ENCODE measurements around the gene PRDM16. TPM values are rescaled to one million over a fixed set of nuclear protein-coding genes. Genes with fewer than 3 reads are reported as not detected.

The PRDM16 gene
- total RNA-seq, 1 experiment from 2014 or later = 6.1 TPM

DNA sequence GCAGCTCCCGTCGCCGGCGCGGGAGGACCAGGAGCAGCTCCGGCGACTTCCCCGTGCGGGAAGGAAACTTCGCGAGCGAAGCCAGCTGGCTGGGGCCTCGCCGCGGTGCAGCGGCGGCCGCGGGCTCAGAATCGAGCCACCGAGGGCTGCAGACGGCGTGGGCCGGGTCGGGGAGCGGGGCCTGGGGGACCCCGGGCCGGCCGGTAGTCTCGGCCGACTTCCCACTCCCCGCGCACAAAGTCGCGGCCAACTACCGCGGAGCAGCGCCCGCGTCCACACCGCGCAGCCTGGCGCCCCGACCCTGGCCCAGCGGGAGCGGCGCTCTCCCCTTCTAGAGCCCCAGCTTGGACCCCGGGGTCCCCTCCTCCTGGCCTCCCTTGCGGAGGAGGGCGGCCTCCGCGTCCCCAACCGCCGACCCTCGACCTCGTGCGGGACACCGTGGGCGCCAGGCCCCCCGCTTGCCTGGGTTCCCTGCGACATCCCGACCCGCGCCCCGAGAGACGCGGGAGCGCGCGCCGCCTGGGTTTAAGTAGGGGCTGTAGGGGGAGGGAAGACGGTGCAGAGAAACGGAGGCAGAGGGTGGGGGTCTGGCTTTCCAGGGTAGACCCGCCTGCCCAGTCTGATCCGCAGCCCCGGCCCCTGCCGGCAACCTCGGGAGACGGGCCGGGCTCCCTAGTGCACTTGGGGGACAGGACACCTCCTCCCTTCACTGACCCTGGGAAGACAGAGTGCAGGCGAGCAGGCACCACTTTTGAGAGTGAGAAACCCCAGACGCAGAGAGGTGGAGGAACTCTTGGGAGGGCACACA is 4.7 kb downstream of the PRDM16 start:
- no peaks in the 10 kb centered on the region; a peak in 1 of 4 replicates for H3K4me1 ChIP-seq (ENCODE audit: control insufficient read depth in 1 of 2, insufficient read depth in 2 of 2, low read length in 2 of 2)
- intact Hi-C loops (cut with micrococcal nuclease) = loop anchor here (10.0 kb wide), 1 partner anchor 251 kb away; no protein-coding TSS in a partner anchor
- no peaks in the 10 kb centered on the region for H3K36me3 ChIP-seq (ENCODE audit: control insufficient read depth in 1 of 2, insufficient read depth in 2 of 2, low read length in 2 of 2)
- no TSS peak for BruUV-seq (replicated peaks)
- H3K9me3 ChIP-seq (ENCODE audit: control insufficient read depth in 1 of 2, insufficient read depth in 1 of 2, low read depth in 1 of 2, low read length in 2 of 2) = no peaks in the 10 kb centered on the region
- RAD21 ChIA-PET (ENCODE audit: low non-redundant PET in 1 of 2, low total read pairs in 2 of 2, uncharacterized antibody in 2 of 2, unreplicated experiment in 2 of 2) = no interaction called here
- ATAC-seq = no peak
- H3K27me3 ChIP-seq (ENCODE audit: insufficient read depth, low read length) = no peaks in the 10 kb centered on the region
- DNase-seq (ENCODE audit: low read depth, low spot score) = no peak
- no peaks in the 10 kb centered on the region for H3K79me2 ChIP-seq (ENCODE audit: insufficient read depth, low read length)
- TF ChIP-seq FOSL1 (IDR thresholded peaks at IDR 0.05; ENCODE audit: low read depth) (no peak), CEBPB (IDR thresholded peaks at IDR 0.05; ENCODE audit: low read depth) (no peak), SRF (IDR thresholded peaks at IDR 0.05; ENCODE audit: low read depth) (no peak)
- TF ChIP-seq, protein P1, sequence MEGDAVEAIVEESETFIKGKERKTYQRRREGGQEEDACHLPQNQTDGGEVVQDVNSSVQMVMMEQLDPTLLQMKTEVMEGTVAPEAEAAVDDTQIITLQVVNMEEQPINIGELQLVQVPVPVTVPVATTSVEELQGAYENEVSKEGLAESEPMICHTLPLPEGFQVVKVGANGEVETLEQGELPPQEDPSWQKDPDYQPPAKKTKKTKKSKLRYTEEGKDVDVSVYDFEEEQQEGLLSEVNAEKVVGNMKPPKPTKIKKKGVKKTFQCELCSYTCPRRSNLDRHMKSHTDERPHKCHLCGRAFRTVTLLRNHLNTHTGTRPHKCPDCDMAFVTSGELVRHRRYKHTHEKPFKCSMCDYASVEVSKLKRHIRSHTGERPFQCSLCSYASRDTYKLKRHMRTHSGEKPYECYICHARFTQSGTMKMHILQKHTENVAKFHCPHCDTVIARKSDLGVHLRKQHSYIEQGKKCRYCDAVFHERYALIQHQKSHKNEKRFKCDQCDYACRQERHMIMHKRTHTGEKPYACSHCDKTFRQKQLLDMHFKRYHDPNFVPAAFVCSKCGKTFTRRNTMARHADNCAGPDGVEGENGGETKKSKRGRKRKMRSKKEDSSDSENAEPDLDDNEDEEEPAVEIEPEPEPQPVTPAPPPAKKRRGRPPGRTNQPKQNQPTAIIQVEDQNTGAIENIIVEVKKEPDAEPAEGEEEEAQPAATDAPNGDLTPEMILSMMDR (IDR thresholded peaks at IDR 0.05 in 2 of 3, conservative IDR thresholded peaks at IDR 0.05 in 1 of 3; ENCODE audit: borderline replicate concordance in 1 of 3, insufficient read depth in 1 of 3, low read depth in 2 of 3, low read length in 2 of 3) = no peak
- H3K9ac ChIP-seq (ENCODE audit: low read length) = no peak overlapping the region
- H2AFZ ChIP-seq (ENCODE audit: low read depth, low read length, poor library complexity, severe bottlenecking) = no peak overlapping the region
- no peaks in the 10 kb centered on the region for H3K9me2 ChIP-seq (ENCODE audit: insufficient read depth)
- H3K27ac ChIP-seq (ENCODE audit: low read depth, low read length) = no peak overlapping the region
- H3K4me2 ChIP-seq (ENCODE audit: low read length) = no peak overlapping the region
- no peak overlapping the region for H3K4me3 ChIP-seq (replicated peaks in 1 of 2; ENCODE audit: low read depth in 1 of 2, low read length in 2 of 2)
- H4K20me1 ChIP-seq (ENCODE audit: insufficient read depth) = no peaks in the 10 kb centered on the region
- CTCF ChIA-PET = no interaction called here
- POLR2A ChIA-PET = no interaction called here

DNA sequence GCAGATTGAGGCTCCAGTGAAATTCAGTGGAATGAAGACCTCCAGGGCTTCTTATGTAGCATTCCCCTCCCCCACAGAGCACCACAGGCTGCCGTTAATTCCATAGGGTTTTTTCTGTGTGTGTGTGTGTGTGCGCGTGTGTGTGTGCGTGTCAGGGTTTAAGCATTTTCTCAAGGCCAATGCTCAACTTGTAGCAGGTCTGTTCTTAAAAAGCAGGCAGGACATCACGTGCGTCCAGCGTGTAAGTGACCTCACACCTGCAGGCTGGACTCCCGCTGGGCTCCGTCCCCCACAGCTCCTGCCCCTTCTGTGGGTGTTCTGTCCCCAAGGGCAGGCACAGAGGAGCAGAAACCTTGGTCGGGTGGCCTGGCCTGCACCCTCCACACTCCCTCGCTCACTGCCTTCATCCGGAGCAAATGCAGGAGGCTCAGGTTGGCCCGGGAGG is 5.3 kb downstream of the PRDM16 start:
- Histone ChIP-seq H3K9me3 (ENCODE audit: control insufficient read depth in 1 of 2, insufficient read depth in 1 of 2, low read depth in 1 of 2, low read length in 2 of 2) (no peaks in the 10 kb centered on the region), H3K36me3 (ENCODE audit: control insufficient read depth in 1 of 2, insufficient read depth in 2 of 2, low read length in 2 of 2) (no peaks in the 10 kb centered on the region), H2AFZ (ENCODE audit: low read depth, low read length, poor library complexity, severe bottlenecking) (no peak overlapping the region), H3K4me3 (replicated peaks in 1 of 2; ENCODE audit: low read depth in 1 of 2, low read length in 2 of 2) (no peak overlapping the region), H3K27ac (ENCODE audit: low read depth, low read length) (no peak overlapping the region), H3K4me1 (ENCODE audit: control insufficient read depth in 1 of 2, insufficient read depth in 2 of 2, low read length in 2 of 2) (no peaks in the 10 kb centered on the region), H4K20me1 (ENCODE audit: insufficient read depth) (no peaks in the 10 kb centered on the region), H3K79me2 (ENCODE audit: insufficient read depth, low read length) (no peaks in the 10 kb centered on the region), H3K27me3 (ENCODE audit: insufficient read depth, low read length) (no peaks in the 10 kb centered on the region), H3K4me2 (ENCODE audit: low read length) (no peak overlapping the region), H3K9me2 (ENCODE audit: insufficient read depth) (no peaks in the 10 kb centered on the region), H3K9ac (ENCODE audit: low read length) (no peak overlapping the region)
- BruUV-seq (replicated peaks) = no TSS peak
- POLR2A ChIA-PET = no interaction called here
- intact Hi-C loops (cut with micrococcal nuclease) = loop anchor here (10.0 kb wide), 1 partner anchor 250 kb away; no protein-coding TSS in a partner anchor
- ATAC-seq = no peak
- no peak for DNase-seq (ENCODE audit: low read depth, low spot score)
- RAD21 ChIA-PET (ENCODE audit: low non-redundant PET in 1 of 2, low total read pairs in 2 of 2, uncharacterized antibody in 2 of 2, unreplicated experiment in 2 of 2) = no interaction called here
- CTCF ChIA-PET = no interaction called here
- TF ChIP-seq POLR2AphosphoS5 (IDR thresholded peaks at IDR 0.05; ENCODE audit: low read depth, low read length) = no peak
- TF ChIP-seq, protein P2, sequence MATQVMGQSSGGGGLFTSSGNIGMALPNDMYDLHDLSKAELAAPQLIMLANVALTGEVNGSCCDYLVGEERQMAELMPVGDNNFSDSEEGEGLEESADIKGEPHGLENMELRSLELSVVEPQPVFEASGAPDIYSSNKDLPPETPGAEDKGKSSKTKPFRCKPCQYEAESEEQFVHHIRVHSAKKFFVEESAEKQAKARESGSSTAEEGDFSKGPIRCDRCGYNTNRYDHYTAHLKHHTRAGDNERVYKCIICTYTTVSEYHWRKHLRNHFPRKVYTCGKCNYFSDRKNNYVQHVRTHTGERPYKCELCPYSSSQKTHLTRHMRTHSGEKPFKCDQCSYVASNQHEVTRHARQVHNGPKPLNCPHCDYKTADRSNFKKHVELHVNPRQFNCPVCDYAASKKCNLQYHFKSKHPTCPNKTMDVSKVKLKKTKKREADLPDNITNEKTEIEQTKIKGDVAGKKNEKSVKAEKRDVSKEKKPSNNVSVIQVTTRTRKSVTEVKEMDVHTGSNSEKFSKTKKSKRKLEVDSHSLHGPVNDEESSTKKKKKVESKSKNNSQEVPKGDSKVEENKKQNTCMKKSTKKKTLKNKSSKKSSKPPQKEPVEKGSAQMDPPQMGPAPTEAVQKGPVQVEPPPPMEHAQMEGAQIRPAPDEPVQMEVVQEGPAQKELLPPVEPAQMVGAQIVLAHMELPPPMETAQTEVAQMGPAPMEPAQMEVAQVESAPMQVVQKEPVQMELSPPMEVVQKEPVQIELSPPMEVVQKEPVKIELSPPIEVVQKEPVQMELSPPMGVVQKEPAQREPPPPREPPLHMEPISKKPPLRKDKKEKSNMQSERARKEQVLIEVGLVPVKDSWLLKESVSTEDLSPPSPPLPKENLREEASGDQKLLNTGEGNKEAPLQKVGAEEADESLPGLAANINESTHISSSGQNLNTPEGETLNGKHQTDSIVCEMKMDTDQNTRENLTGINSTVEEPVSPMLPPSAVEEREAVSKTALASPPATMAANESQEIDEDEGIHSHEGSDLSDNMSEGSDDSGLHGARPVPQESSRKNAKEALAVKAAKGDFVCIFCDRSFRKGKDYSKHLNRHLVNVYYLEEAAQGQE (IDR thresholded peaks at IDR 0.05; ENCODE audit: low read depth) = no peak
- TF ChIP-seq EZH2 (IDR thresholded peaks at IDR 0.05) = no peak
- TF ChIP-seq ZFX (IDR thresholded peaks at IDR 0.05) = no peak
- TF ChIP-seq, protein P3, sequence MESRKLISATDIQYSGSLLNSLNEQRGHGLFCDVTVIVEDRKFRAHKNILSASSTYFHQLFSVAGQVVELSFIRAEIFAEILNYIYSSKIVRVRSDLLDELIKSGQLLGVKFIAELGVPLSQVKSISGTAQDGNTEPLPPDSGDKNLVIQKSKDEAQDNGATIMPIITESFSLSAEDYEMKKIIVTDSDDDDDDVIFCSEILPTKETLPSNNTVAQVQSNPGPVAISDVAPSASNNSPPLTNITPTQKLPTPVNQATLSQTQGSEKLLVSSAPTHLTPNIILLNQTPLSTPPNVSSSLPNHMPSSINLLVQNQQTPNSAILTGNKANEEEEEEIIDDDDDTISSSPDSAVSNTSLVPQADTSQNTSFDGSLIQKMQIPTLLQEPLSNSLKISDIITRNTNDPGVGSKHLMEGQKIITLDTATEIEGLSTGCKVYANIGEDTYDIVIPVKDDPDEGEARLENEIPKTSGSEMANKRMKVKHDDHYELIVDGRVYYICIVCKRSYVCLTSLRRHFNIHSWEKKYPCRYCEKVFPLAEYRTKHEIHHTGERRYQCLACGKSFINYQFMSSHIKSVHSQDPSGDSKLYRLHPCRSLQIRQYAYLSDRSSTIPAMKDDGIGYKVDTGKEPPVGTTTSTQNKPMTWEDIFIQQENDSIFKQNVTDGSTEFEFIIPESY (IDR thresholded peaks at IDR 0.05; ENCODE audit: extremely low read depth, insufficient replicate concordance, low read length) = no peak
- no peak for TF ChIP-seq ELF1 (IDR thresholded peaks at IDR 0.05; ENCODE audit: borderline replicate concordance, low read depth)
- TF ChIP-seq SP1 (IDR thresholded peaks at IDR 0.05; ENCODE audit: low read depth) = no peak
